ENCODE results near the gene TMCC1.
"Not testable (repeated sequence)": the region's sequence is repeated elsewhere in the genome, so short reads cannot be mapped to it uniquely, and the experiment has no call there.

TMCC1 gene

GRCh38 chr3:129874479-129874878, 19.0 kb downstream of the TMCC1 start:
- H3K4me3 ChIP-seq; H3K27me3 ChIP-seq (ENCODE audit: low read depth); in situ Hi-C loops (cut with MboI; ENCODE audit: low sequenced_read_pairs); H3K9me3 ChIP-seq; DNase-seq (ENCODE audit: low spot score in 2 of 2); H3K4me1 ChIP-seq: not testable (repeated sequence)
- peaks cover 17% of the 10 kb centered on the region for H3K36me3 ChIP-seq (replicated peaks)

- no peaks in the 10 kb centered on the region for H3K9me3 ChIP-seq
Measured at GRCh38 chr3:129868912-129869311, 24.6 kb downstream of the TMCC1 start.

GRCh38 chr3:129867506-129868124, 25.9 kb downstream of the TMCC1 start:
- Histone ChIP-seq H3K27me3 (ENCODE audit: low read depth) (no peaks in the 10 kb centered on the region), H3K9me3 (no peaks in the 10 kb centered on the region), H3K4me3 (no peak overlapping the region), H3K36me3 (replicated peaks) (peaks cover under 1% of the 10 kb centered on the region; the same call in 1 of the 2 replicates), H3K4me1 (peaks cover 24% of the 10 kb centered on the region)
- DNase-seq (ENCODE audit: low spot score in 2 of 2): no peak
- in situ Hi-C loops (cut with MboI; ENCODE audit: low sequenced_read_pairs): no loop called here

More at GRCh38 chr3:129868912-129869311, 24.6 kb downstream of the TMCC1 start:
- Histone ChIP-seq H3K27me3 (ENCODE audit: low read depth) (no peaks in the 10 kb centered on the region), H3K4me1 (peaks cover 19% of the 10 kb centered on the region), H3K36me3 (replicated peaks) (no peaks in the 10 kb centered on the region; the same call in 1 of the 2 replicates), H3K4me3 (no peak overlapping the region)
- peak; percentile 42 to 52 for DNase-seq (ENCODE audit: low spot score in 2 of 2)
- in situ Hi-C loops (cut with MboI; ENCODE audit: low sequenced_read_pairs): no loop called here

- in situ Hi-C loops (cut with MboI; ENCODE audit: low sequenced_read_pairs): no loop called here
Measured at GRCh38 chr3:129865806-129866205, 27.7 kb downstream of the TMCC1 start.

GRCh38 chr3:129864519-129864918, 29.0 kb downstream of the TMCC1 start:
- Histone ChIP-seq H3K4me3 (no peak overlapping the region), H3K4me1 (peaks cover 21% of the 10 kb centered on the region), H3K9me3 (no peaks in the 10 kb centered on the region), H3K36me3 (replicated peaks) (peaks cover 4% of the 10 kb centered on the region; the same call in 1 of the 2 replicates), H3K27me3 (ENCODE audit: low read depth) (no peaks in the 10 kb centered on the region)
- in situ Hi-C loops (cut with MboI; ENCODE audit: low sequenced_read_pairs): no loop called here
- no peak for DNase-seq (ENCODE audit: low spot score in 2 of 2)

More at GRCh38 chr3:129865806-129866205, 27.7 kb downstream of the TMCC1 start:
- H3K27me3 ChIP-seq (ENCODE audit: low read depth): no peaks in the 10 kb centered on the region
- peaks cover 24% of the 10 kb centered on the region for H3K4me1 ChIP-seq
- DNase-seq (ENCODE audit: low spot score in 2 of 2): no peak
- H3K4me3 ChIP-seq: no peak overlapping the region
- no peaks in the 10 kb centered on the region for H3K9me3 ChIP-seq
- H3K36me3 ChIP-seq (replicated peaks): peaks cover 4% of the 10 kb centered on the region; the same call in 1 of the 2 replicates

GRCh38 chr3:129859272-129859671, 34.2 kb downstream of the TMCC1 start:
- Histone ChIP-seq H3K27me3 (ENCODE audit: low read depth) (no peaks in the 10 kb centered on the region), H3K4me3 (no peak overlapping the region), H3K9me3 (no peaks in the 10 kb centered on the region), H3K36me3 (replicated peaks) (peaks cover 4% of the 10 kb centered on the region), H3K4me1 (0 out of 2 replicates have a peak, but pooled peaks cover 4% of the 10 kb centered on the region)
- in situ Hi-C loops (cut with MboI; ENCODE audit: low sequenced_read_pairs): no loop called here
- no peak for DNase-seq (ENCODE audit: low spot score in 2 of 2)

GRCh38 chr3:129857899-129858298, 35.6 kb downstream of the TMCC1 start:
- Histone ChIP-seq H3K4me1 (0 out of 2 replicates have a peak, but pooled peaks cover 1% of the 10 kb centered on the region), H3K4me3 (no peak overlapping the region), H3K27me3 (ENCODE audit: low read depth) (no peaks in the 10 kb centered on the region), H3K9me3 (no peaks in the 10 kb centered on the region), H3K36me3 (replicated peaks) (peaks cover 4% of the 10 kb centered on the region)
- no peak for DNase-seq (ENCODE audit: low spot score in 2 of 2)
- in situ Hi-C loops (cut with MboI; ENCODE audit: low sequenced_read_pairs): no loop called here

GRCh38 chr3:129856790-129857189, 36.7 kb downstream of the TMCC1 start:
- H3K4me1 ChIP-seq; H3K4me3 ChIP-seq; DNase-seq (ENCODE audit: low spot score in 2 of 2); H3K27me3 ChIP-seq (ENCODE audit: low read depth); in situ Hi-C loops (cut with MboI; ENCODE audit: low sequenced_read_pairs); H3K36me3 ChIP-seq (replicated peaks); H3K9me3 ChIP-seq: not testable (repeated sequence)

- Histone ChIP-seq H3K4me1 (no peaks in the 10 kb centered on the region), H3K9me3 (no peaks in the 10 kb centered on the region), H3K36me3 (replicated peaks) (no peaks in the 10 kb centered on the region; the same call in none of the 2 replicates), H3K4me3 (no peak overlapping the region), H3K27me3 (ENCODE audit: low read depth) (no peaks in the 10 kb centered on the region)
- in situ Hi-C loops (cut with MboI; ENCODE audit: low sequenced_read_pairs): no loop called here
- DNase-seq (ENCODE audit: low spot score in 2 of 2): no peak
Measured at GRCh38 chr3:129855832-129856419, 37.6 kb downstream of the TMCC1 start.

- no peaks in the 10 kb centered on the region; the same call in none of the 2 replicates for H3K36me3 ChIP-seq (replicated peaks)
- in situ Hi-C loops (cut with MboI; ENCODE audit: low sequenced_read_pairs): no loop called here
- H3K4me3 ChIP-seq: no peak overlapping the region
Measured at GRCh38 chr3:129855170-129855831, 38.2 kb downstream of the TMCC1 start.

GRCh38 chr3:129854460-129854859, 39.1 kb downstream of the TMCC1 start:
- Histone ChIP-seq H3K27me3 (ENCODE audit: low read depth) (no peaks in the 10 kb centered on the region), H3K9me3 (peaks cover 3% of the 10 kb centered on the region; the same call in 1 of the 2 replicates), H3K4me3 (no peak overlapping the region), H3K4me1 (no peaks in the 10 kb centered on the region), H3K36me3 (replicated peaks) (no peaks in the 10 kb centered on the region; the same call in none of the 2 replicates)
- DNase-seq (ENCODE audit: low spot score in 2 of 2): no peak
- in situ Hi-C loops (cut with MboI; ENCODE audit: low sequenced_read_pairs): no loop called here

More at GRCh38 chr3:129855170-129855831, 38.2 kb downstream of the TMCC1 start:
- Histone ChIP-seq H3K9me3 (peaks cover 2% of the 10 kb centered on the region; the same call in 1 of the 2 replicates), H3K4me1 (no peaks in the 10 kb centered on the region), H3K27me3 (ENCODE audit: low read depth) (no peaks in the 10 kb centered on the region)
- DNase-seq (ENCODE audit: low spot score in 2 of 2): no peak

GRCh38 chr3:129845956-129846355, 47.6 kb downstream of the TMCC1 start:
- no peaks in the 10 kb centered on the region for H3K27me3 ChIP-seq (ENCODE audit: low read depth)
- H3K36me3 ChIP-seq (replicated peaks): no peaks in the 10 kb centered on the region
- no peak overlapping the region for H3K4me3 ChIP-seq
- in situ Hi-C loops (cut with MboI; ENCODE audit: low sequenced_read_pairs): loop anchor here (25.0 kb wide), 1 partner anchor 359 kb away; no protein-coding TSS in a partner anchor
- H3K4me1 ChIP-seq: peaks cover 18% of the 10 kb centered on the region
- H3K9me3 ChIP-seq: peaks cover 3% of the 10 kb centered on the region; the same call in 1 of the 2 replicates
- DNase-seq (ENCODE audit: low spot score in 2 of 2): no peak

- no peak for DNase-seq (ENCODE audit: low spot score in 2 of 2)
- Histone ChIP-seq H3K4me1 (no peaks in the 10 kb centered on the region), H3K27me3 (ENCODE audit: low read depth) (no peaks in the 10 kb centered on the region), H3K36me3 (replicated peaks) (no peaks in the 10 kb centered on the region), H3K9me3 (no peaks in the 10 kb centered on the region), H3K4me3 (no peak overlapping the region)
- in situ Hi-C loops (cut with MboI; ENCODE audit: low sequenced_read_pairs): loop anchor here (25.0 kb wide), 1 partner anchor 354 kb away; no protein-coding TSS in a partner anchor
Measured at GRCh38 chr3:129840707-129841360, 52.7 kb downstream of the TMCC1 start.
